ENCODE data around the gene DENND11. TPM values are rescaled to one million over a fixed set of nuclear protein-coding genes. Genes with fewer than 3 reads are reported as not detected.
A peak's percentile ranks its signal among the peaks of the same experiment; 100 is the strongest.

DENND11 gene
- total RNA-seq, 1 experiment from 2014 or later: 17.0 TPM

- H3K36me3 ChIP-seq: no peaks in the 10 kb centered on the region
- H3K4me3 ChIP-seq: no peak overlapping the region
- no peaks in the 10 kb centered on the region for H3K9me3 ChIP-seq (replicated peaks)
- DNase-seq: no peak
- no peaks in the 10 kb centered on the region for H3K4me1 ChIP-seq
- no peak overlapping the region for H3K27ac ChIP-seq
- H3K27me3 ChIP-seq: no peaks in the 10 kb centered on the region; the same call in 1 of the 2 replicates
Observed at GRCh38 chr7:141714571-141714970, 12.6 kb upstream of the DENND11 start.

DNA sequence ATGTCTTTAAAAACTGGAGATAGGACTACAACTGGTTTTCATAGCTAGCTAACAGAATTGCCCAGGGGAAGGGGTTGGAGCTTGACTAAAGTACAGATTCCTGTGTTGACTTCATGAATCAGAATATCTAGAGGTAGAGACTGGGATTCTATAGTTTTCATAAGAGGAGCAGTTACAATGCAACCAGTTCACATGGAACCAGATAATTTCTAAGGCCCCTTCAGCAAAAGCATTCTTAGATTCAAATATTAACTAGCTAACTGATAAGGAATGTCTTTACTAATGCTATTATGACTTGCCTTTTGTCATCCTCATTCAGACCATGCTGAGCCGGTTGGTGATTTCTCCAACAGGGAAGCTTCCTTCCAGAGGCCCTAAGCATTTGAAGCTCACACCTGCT, 11.9 kb upstream of the DENND11 start:
- Histone ChIP-seq H3K9me3 (replicated peaks) (no peaks in the 10 kb centered on the region), H3K36me3 (no peaks in the 10 kb centered on the region), H3K4me1 (no peaks in the 10 kb centered on the region), H3K4me3 (no peak overlapping the region), H3K27ac (no peak overlapping the region), H3K27me3 (no peaks in the 10 kb centered on the region)
- no peak for DNase-seq

- no peaks in the 10 kb centered on the region for H3K27me3 ChIP-seq
Observed at GRCh38 chr7:141712603-141713255, 10.8 kb upstream of the DENND11 start.

GRCh38 chr7:141710301-141710700, 8.3 kb upstream of the DENND11 start:
- H3K4me3 ChIP-seq: no peak overlapping the region
- no peaks in the 10 kb centered on the region for H3K27me3 ChIP-seq
- H3K4me1 ChIP-seq: no peaks in the 10 kb centered on the region
- no peak overlapping the region for H3K27ac ChIP-seq
- H3K9me3 ChIP-seq (replicated peaks): no peaks in the 10 kb centered on the region
- no peaks in the 10 kb centered on the region for H3K36me3 ChIP-seq
- DNase-seq: no peak

More at GRCh38 chr7:141712603-141713255, 10.8 kb upstream of the DENND11 start:
- DNase-seq: no peak
- Histone ChIP-seq H3K9me3 (replicated peaks) (no peaks in the 10 kb centered on the region), H3K36me3 (no peaks in the 10 kb centered on the region), H3K4me1 (no peaks in the 10 kb centered on the region), H3K4me3 (no peak overlapping the region), H3K27ac (no peak overlapping the region)

DNA sequence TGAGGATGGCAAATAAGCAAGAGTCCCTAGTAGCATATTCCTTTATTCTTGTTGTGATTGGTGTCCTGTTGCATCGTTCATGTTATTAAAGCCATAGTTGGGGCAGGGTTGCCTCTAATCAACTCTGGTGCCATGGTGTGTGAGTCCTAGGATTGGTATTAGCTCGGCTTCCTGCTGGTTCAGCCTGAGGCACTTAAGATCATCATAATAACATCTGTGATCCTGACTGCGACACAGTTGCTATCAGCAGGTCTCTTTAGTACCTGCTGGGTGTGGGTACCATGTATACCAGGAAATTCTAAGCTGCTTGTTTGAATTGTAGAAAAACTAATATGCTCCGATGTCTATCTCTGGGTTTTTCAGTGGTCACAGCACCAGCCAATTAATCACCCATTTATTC, 7.8 kb upstream of the DENND11 start:
- no peaks in the 10 kb centered on the region for H3K9me3 ChIP-seq (replicated peaks)
- H3K27me3 ChIP-seq: peaks cover under 1% of the 10 kb centered on the region; the same call in 1 of the 2 replicates
- H3K4me3 ChIP-seq: no peak overlapping the region
- H3K4me1 ChIP-seq: no peaks in the 10 kb centered on the region
- no peak overlapping the region for H3K27ac ChIP-seq
- no peaks in the 10 kb centered on the region for H3K36me3 ChIP-seq
- no peak for DNase-seq

GRCh38 chr7:141709318-141709717, 7.4 kb upstream of the DENND11 start:
- peaks cover 4% of the 10 kb centered on the region; the same call in 1 of the 2 replicates for H3K27me3 ChIP-seq
- DNase-seq: no peak

DNA sequence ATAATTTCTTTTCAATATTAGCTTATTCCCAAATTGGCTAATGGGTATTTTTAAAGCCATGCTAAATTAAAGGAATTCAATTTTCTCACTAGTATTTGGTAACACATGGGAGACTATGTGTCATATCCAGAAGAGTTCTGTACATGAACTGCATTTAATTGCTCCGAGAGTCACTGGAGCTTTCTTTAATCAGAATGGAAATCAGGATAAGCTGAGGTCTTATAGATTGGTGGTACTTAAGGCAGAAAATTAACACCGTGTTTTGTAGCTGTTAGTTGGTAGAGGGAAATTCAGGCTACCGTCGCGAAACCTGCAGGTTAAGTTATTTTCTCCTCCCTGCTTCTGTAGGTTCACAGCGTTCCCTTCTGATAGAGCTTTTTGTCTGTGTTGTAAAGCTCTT, 6.4 kb upstream of the DENND11 start, which contains the start of gene WEE2:
TSS of gene WEE2 (plus strand) at position 3 of the 400 bp plus-strand sequence. CDS start 406 bp downstream, outside the sequence.
- no peak for DNase-seq
- Histone ChIP-seq H3K4me3 (no peak within 1 kb of the TSS), H3K9me3 (replicated peaks) (no peaks in the 10 kb centered on the region), H3K27ac (no peak within 1 kb of the TSS), H3K4me1 (no peaks in the 10 kb centered on the region), H3K36me3 (no peaks in the 10 kb centered on the region), H3K27me3 (peaks cover 4% of the 10 kb centered on the region; the same call in 1 of the 2 replicates)

More at GRCh38 chr7:141709318-141709717, 7.4 kb upstream of the DENND11 start:
- H3K4me1 ChIP-seq: no peaks in the 10 kb centered on the region
- no peaks in the 10 kb centered on the region for H3K9me3 ChIP-seq (replicated peaks)
- H3K27ac ChIP-seq: no peak overlapping the region
- H3K4me3 ChIP-seq: no peak overlapping the region
- no peaks in the 10 kb centered on the region for H3K36me3 ChIP-seq

GRCh38 chr7:141706239-141707064, 4.5 kb upstream of the DENND11 start:
- Histone ChIP-seq H3K4me3 (no peak overlapping the region), H3K9me3 (replicated peaks) (no peaks in the 10 kb centered on the region), H3K4me1 (no peaks in the 10 kb centered on the region; the same call in 1 of the 2 replicates), H3K27me3 (peaks cover 7% of the 10 kb centered on the region; the same call in 1 of the 2 replicates), H3K27ac (no peak overlapping the region), H3K36me3 (no peaks in the 10 kb centered on the region)
- DNase-seq: no peak

DNA sequence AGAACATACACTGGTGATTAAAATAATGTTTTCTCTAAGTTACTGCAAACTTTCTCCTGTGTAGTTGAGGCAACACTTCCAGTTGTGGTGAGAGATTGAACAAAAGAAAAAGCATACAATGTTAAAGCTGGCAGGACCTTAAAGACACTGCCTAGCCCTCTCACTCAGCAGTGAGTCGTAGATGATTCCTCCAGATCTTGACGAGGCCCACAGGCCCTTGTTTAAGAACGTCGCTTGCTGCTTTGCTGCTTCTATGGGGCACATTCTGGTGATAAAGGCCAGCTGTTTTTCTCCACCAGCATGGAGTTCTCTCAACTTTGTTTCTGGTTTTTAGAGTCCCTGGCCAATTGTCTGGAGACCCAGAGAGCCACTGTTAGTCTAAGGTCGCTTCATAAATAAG, 2.8 kb upstream of the DENND11 start:
- Histone ChIP-seq H3K36me3 (no peaks in the 10 kb centered on the region), H3K27ac (no peak overlapping the region), H3K27me3 (peaks cover 7% of the 10 kb centered on the region; the same call in 1 of the 2 replicates), H3K4me3 (no peak overlapping the region), H3K9me3 (replicated peaks) (no peaks in the 10 kb centered on the region), H3K4me1 (no peaks in the 10 kb centered on the region; the same call in 1 of the 2 replicates)
- DNase-seq: no peak

DNA sequence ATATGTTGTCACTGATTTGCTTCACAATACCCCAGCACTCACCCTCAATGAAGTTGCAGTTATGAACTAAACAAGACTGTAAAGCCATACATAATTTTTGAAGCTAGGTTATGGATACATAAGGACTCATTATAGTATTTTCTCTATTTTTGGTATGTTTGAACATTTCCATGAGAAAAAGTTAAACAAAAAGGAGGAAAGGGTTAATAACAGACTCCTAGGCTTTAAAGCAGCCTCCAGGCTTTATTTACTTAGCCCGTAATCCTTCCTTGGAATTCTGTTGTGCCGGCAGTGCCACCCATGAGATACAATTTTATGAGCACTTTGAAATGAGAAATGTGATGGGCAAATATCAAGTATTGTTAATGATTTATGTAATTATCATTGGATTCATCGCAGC, 2.1 kb upstream of the DENND11 start:
- Histone ChIP-seq H3K4me1 (no peaks in the 10 kb centered on the region; the same call in 1 of the 2 replicates), H3K4me3 (no peak overlapping the region), H3K36me3 (no peaks in the 10 kb centered on the region), H3K27ac (no peak overlapping the region), H3K27me3 (peaks cover 7% of the 10 kb centered on the region; the same call in 1 of the 2 replicates), H3K9me3 (replicated peaks) (no peaks in the 10 kb centered on the region)
- no peak for DNase-seq

DNA sequence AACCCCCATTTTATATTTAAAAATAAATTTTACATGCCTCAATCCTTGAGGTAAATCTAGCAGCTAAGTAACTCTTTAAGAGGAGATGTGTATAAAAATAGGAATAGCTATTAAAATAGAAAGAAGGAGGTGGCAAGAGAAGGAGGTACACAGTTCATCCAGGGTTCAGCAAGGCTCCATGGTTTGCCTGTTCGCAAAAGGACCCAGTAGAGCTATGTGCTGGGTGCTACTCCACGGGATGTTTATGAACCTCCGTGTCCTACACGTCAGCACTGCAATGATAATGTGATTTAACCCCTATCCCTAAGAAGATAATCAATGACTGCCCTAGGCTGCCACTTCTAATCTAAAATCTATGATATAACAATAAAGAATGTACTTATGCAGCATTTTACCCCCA, 926 bp upstream of the DENND11 start:
- Histone ChIP-seq H3K4me3 (no peak overlapping the region), H3K36me3 (no peaks in the 10 kb centered on the region), H3K4me1 (no peaks in the 10 kb centered on the region; the same call in 1 of the 2 replicates)

DNA sequence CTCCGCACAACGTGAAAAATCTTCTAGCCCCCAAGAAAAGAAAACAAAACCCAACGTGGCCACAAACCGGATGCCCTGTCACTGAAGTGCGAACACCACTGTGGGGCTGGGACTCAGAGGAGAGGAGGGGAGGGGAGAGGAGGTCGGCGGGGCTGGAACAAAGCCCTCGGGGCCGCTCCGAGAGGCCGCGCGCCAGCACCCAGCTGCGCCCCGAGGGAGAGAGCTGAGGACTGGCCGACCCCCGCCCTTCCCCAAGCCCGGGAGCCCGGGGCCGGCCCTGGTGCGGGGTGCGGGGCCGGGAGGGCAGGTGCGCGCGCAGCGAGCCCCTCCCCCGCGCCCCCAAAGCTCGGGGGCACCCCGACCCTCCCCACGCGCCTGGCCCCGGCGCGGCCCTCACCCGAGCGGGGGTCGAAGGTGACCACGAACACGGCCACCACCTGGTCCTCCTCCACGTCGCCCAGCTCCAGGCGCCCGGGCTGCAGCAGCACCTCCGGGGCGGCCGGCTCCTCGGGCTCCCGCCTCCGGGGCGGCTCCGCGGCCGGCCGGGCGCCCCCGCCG, 398 bp downstream of the DENND11 start:
- H3K9me3 ChIP-seq (replicated peaks): no peaks in the 10 kb centered on the region
- peaks cover 7% of the 10 kb centered on the region; the same call in 1 of the 2 replicates for H3K27me3 ChIP-seq
- peak; percentile 55 to 61 for DNase-seq
- H3K36me3 ChIP-seq: no peaks in the 10 kb centered on the region
- H3K4me3 ChIP-seq: peak overlapping the region; percentile 88
- peaks cover 13% of the 10 kb centered on the region for H3K4me1 ChIP-seq
- no peak overlapping the region for H3K27ac ChIP-seq

More for the DNA sequence above, 926 bp upstream of the DENND11 start:
- no peak for DNase-seq
- H3K27me3 ChIP-seq: peaks cover 7% of the 10 kb centered on the region; the same call in 1 of the 2 replicates
- H3K9me3 ChIP-seq (replicated peaks): no peaks in the 10 kb centered on the region
- no peak overlapping the region for H3K27ac ChIP-seq

GRCh38 chr7:141700848-141701371, 1.1 kb downstream of the DENND11 start:
- Histone ChIP-seq H3K4me1 (peaks cover 14% of the 10 kb centered on the region), H3K9me3 (replicated peaks) (no peaks in the 10 kb centered on the region), H3K36me3 (no peaks in the 10 kb centered on the region), H3K27ac (no peak overlapping the region), H3K4me3 (peak overlapping the region; percentile 88), H3K27me3 (peaks cover 7% of the 10 kb centered on the region; the same call in 1 of the 2 replicates)
- DNase-seq: peak; percentile 9 to 30

DNA sequence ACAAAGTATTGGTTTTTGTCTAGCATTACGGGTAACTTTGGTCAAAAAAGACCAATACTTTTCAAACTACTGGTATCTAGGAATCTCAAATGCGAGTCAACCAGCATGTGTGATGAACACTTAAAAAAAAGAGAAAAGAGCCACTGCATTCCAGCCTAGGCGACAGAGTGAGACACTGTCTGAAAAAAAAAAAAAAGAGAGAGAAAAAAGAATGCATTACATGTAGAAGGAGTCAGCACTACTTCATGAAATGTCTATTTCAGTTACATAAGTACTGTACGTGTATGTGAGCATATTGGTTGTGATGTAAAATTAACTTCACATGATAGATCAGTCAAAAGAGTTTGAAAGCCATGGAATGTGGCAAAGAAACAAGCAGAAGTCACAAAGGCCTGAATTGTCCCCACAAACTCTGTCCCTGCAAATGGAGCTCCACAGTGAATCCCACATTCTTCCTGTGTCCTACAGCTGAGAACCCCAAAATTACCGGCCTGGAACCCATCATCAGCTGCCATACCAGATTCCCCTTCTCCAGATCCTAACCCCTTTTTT, 1.6 kb downstream of the DENND11 start:
- Histone ChIP-seq H3K4me3 (no peak overlapping the region), H3K36me3 (no peaks in the 10 kb centered on the region), H3K27ac (no peak overlapping the region), H3K27me3 (peaks cover 7% of the 10 kb centered on the region; the same call in 1 of the 2 replicates), H3K4me1 (peaks cover 14% of the 10 kb centered on the region), H3K9me3 (replicated peaks) (no peaks in the 10 kb centered on the region)
- DNase-seq: no peak
